GM23338 (cell line): ENCODE measurements around the gene RAB29. TPM values are rescaled to one million over a fixed set of nuclear protein-coding genes. Genes with fewer than 3 reads are reported as not detected.

ENCODE experiments used
- ATAC-seq: fragments of 200-7000 bp; cut with Tn5 transposase; 3 replicates; pipeline ENCODE4 v1.9.1; 2020
- DNase-seq: peaks from one replicate; pipeline ENCODE4 v3.0.0-alpha.2; 2015; ENCODE audit warnings: low spot score
- H2AFZ ChIP-seq: fragments of 200-600 bp; sonication (generic); 2 replicates; pipeline ENCODE4 v1.8.0; 2016; ENCODE audit warnings: antibody characterized with exemption, mild to moderate bottlenecking, moderate library complexity
- H3F3A ChIP-seq: fragments of 200-600 bp; sonication (generic); replicated peaks from 2 replicates; pipeline ENCODE4 v1.8.0; 2017; ENCODE audit warnings: antibody characterized with exemption, mixed run types, low read depth
- H3K27ac ChIP-seq: fragments of 200-600 bp; sonication (generic); 2 replicates; pipeline ENCODE4 v1.6.1; 2016; ENCODE audit warnings: low read depth
- H3K27me3 ChIP-seq: fragments of 200-600 bp; sonication (generic); 2 replicates; pipeline ENCODE4 v1.8.0; 2016; ENCODE audit warnings: mild to moderate bottlenecking, mixed run types, moderate library complexity; ENCODE audit not compliant: insufficient read depth
- H3K36me3 ChIP-seq: fragments of 200-600 bp; sonication (generic); 2 replicates; pipeline ENCODE4 v1.8.0; 2016; ENCODE audit warnings: mild to moderate bottlenecking; ENCODE audit not compliant: insufficient read depth
- H3K4me1 ChIP-seq: fragments of 200-600 bp; sonication (generic); 2 replicates; pipeline ENCODE4 v1.8.0; 2016; ENCODE audit warnings: mild to moderate bottlenecking, moderate library complexity; ENCODE audit not compliant: insufficient read depth
- H3K4me2 ChIP-seq: fragments of 200-600 bp; sonication (generic); 2 replicates; pipeline ENCODE4 v1.7.1; 2017; ENCODE audit warnings: mixed run types
- H3K4me3 ChIP-seq: fragments of 200-600 bp; sonication (generic); 2 replicates; pipeline ENCODE4 v1.6.1; 2016; ENCODE audit warnings: mixed run types
- H3K79me2 ChIP-seq: fragments of 200-600 bp; sonication (generic); replicated peaks from 2 replicates; pipeline ENCODE4 v1.8.0; 2017; ENCODE audit warnings: mild to moderate bottlenecking; ENCODE audit not compliant: insufficient read depth
- H3K9me2 ChIP-seq: fragments of 200-600 bp; sonication (generic); 2 replicates; pipeline ENCODE4 v1.8.0; 2017; ENCODE audit not compliant: insufficient read depth
- H4K20me1 ChIP-seq: fragments of 200-600 bp; sonication (generic); replicated peaks from 2 replicates; pipeline ENCODE4 v1.8.0; 2017; ENCODE audit warnings: mild to moderate bottlenecking; ENCODE audit not compliant: insufficient read depth
- H3K27ac Mint-ChIP-seq: 2 replicates; pipeline ENCODE4 v1.8.0; 2020; ENCODE audit warnings: inconsistent platforms, mild to moderate bottlenecking, moderate library complexity, mixed read lengths
- H3K27me3 Mint-ChIP-seq: 3 replicates; pipeline ENCODE4 v1.8.0; 2022; ENCODE audit warnings: low read depth, mild to moderate bottlenecking, moderate library complexity, mixed read lengths, inconsistent platforms; ENCODE audit not compliant: insufficient read depth, poor library complexity
- H3K36me3 Mint-ChIP-seq: 3 replicates; pipeline ENCODE4 v1.8.0; 2021; ENCODE audit warnings: low read depth, mild to moderate bottlenecking, inconsistent platforms, moderate library complexity, mixed read lengths
- H3K4me1 Mint-ChIP-seq: 3 replicates; pipeline ENCODE4 v1.8.0; 2020; ENCODE audit warnings: mild to moderate bottlenecking, inconsistent platforms, mixed read lengths
- H3K4me3 Mint-ChIP-seq: 3 replicates; pipeline ENCODE4 v1.8.0; 2021; ENCODE audit warnings: moderate library complexity, mild to moderate bottlenecking, inconsistent platforms, mixed read lengths
- H3K9me3 Mint-ChIP-seq: 3 replicates; pipeline ENCODE4 v1.8.0; 2020; ENCODE audit warnings: moderate library complexity, mild to moderate bottlenecking, inconsistent platforms, mixed read lengths
- CREB1 ChIP-seq: fragments of 250-450 bp; sonication (Bioruptor Pico); IDR thresholded peaks from 2 replicates; pipeline ENCODE4 v1.5.0; 2020; ENCODE audit warnings: low read depth, mild to moderate bottlenecking, moderate library complexity
- ETS1 ChIP-seq: IDR thresholded peaks from 2 replicates; pipeline ENCODE4 v1.6.1; 2016; ENCODE audit warnings: antibody characterized with exemption
- JUNB ChIP-seq: IDR thresholded peaks from one replicate; pipeline ENCODE4 v1.6.1; 2016; ENCODE audit warnings: antibody characterized with exemption; ENCODE audit not compliant: unreplicated experiment
- NANOG ChIP-seq: IDR thresholded peaks from 2 replicates; pipeline ENCODE4 v1.6.1; 2016; ENCODE audit warnings: antibody characterized with exemption, borderline replicate concordance
- POLR2AphosphoS5 ChIP-seq: IDR thresholded peaks from 2 replicates; pipeline ENCODE4 v1.6.1; 2016; ENCODE audit warnings: antibody characterized with exemption, low read depth
- REST ChIP-seq: IDR thresholded peaks from one replicate; pipeline ENCODE4 v1.6.1; 2018; ENCODE audit warnings: antibody characterized with exemption; ENCODE audit not compliant: unreplicated experiment
- STAT1 ChIP-seq: IDR thresholded peaks from one replicate; pipeline ENCODE4 v1.6.1; 2016; ENCODE audit warnings: antibody characterized with exemption; ENCODE audit not compliant: unreplicated experiment
- ZNF331 ChIP-seq: fragments of 250-450 bp; sonication (Bioruptor Pico); IDR thresholded peaks from 2 replicates; pipeline ENCODE4 v1.5.0; 2020; ENCODE audit warnings: low read depth, mild to moderate bottlenecking, moderate library complexity
- polyA plus RNA-seq: library from polyadenylated mRNA; unstranded; fragments of >200 nt; fragmentation: Nextera tagmentation; extraction: Ambion mirVana; gene quantifications from 2 replicates; pipeline ENCODE4 v1.2.1, GENCODE V29; 2016
- total RNA-seq: library from RNA; depleted of rRNA; stranded (reverse); fragments of >200 nt; shearing (Covaris generic); gene quantifications from 2 replicates; pipeline ENCODE4 v1.2.3, GENCODE V29; 2014

The RAB29 gene
- total and polyA plus RNA-seq, 2 experiments from 2014 or later, result 7.1 to 9.1 TPM

GRCh38 chr1:205794011-205794730 is 18.9 kb upstream of the RAB29 start (continued):
- TF ChIP-seq REST (no peak), ZNF331 (CRISPR knock-in tag) (no peak), POLR2AphosphoS5 (no peak), ETS1 (no peak), STAT1 (no peak), JUNB (no peak)

GRCh38 chr1:205792961-205793673 is 17.8 kb upstream of the RAB29 start:
- Histone ChIP-seq H3F3A (peaks cover 6% of the 10 kb centered on the region; the same call in 1 of the 2 replicates), H3K27ac (peak overlapping the region; percentile 50), H3K9me2 (no peaks in the 10 kb centered on the region), H3K79me2 (no peaks in the 10 kb centered on the region), H3K4me2 (no peak overlapping the region), H4K20me1 (no peaks in the 10 kb centered on the region; the same call in 1 of the 2 replicates), H3K4me1 (0 out of 2 replicates have a peak, but pooled peaks cover 4% of the 10 kb centered on the region), H3K27me3 (no peaks in the 10 kb centered on the region), H3K36me3 (peaks cover 11% of the 10 kb centered on the region; the same call in 1 of the 2 replicates), H3K4me3 (no peak overlapping the region), H2AFZ (no peak overlapping the region)
- Mint-ChIP-seq H3K4me1 (peaks cover 3% of the 10 kb centered on the region; the same call in 2 of the 3 replicates), H3K9me3 (no peaks in the 10 kb centered on the region), H3K27ac (0 out of 2 replicates have a peak overlapping the region, but pooled peaks have one; percentile 20), H3K27me3 (peaks cover under 1% of the 10 kb centered on the region), H3K4me3 (no peak overlapping the region), H3K36me3 (peaks cover 34% of the 10 kb centered on the region)
- ATAC-seq (no peak), DNase-seq (no peak)
- TF ChIP-seq CREB1 (no peak), REST (no peak), NANOG (no peak)
